ENCODE results near the gene EPS8L1.
"Not testable (repeated sequence)": the region's sequence is repeated elsewhere in the genome, so short reads cannot be mapped to it uniquely, and the experiment has no call there.

The EPS8L1 gene

GRCh38 chr19:55034751-55035150, 40.9 kb upstream of the EPS8L1 start:
- in situ Hi-C loops (cut with HindIII; ENCODE audit: low sequenced_read_pairs): no loop called here
- no peak for DNase-seq (ENCODE audit: low read depth, low spot score)
- no peak overlapping the region for H3K4me3 ChIP-seq (ENCODE audit: low read depth, low read length)
- TF ChIP-seq, protein P1, sequence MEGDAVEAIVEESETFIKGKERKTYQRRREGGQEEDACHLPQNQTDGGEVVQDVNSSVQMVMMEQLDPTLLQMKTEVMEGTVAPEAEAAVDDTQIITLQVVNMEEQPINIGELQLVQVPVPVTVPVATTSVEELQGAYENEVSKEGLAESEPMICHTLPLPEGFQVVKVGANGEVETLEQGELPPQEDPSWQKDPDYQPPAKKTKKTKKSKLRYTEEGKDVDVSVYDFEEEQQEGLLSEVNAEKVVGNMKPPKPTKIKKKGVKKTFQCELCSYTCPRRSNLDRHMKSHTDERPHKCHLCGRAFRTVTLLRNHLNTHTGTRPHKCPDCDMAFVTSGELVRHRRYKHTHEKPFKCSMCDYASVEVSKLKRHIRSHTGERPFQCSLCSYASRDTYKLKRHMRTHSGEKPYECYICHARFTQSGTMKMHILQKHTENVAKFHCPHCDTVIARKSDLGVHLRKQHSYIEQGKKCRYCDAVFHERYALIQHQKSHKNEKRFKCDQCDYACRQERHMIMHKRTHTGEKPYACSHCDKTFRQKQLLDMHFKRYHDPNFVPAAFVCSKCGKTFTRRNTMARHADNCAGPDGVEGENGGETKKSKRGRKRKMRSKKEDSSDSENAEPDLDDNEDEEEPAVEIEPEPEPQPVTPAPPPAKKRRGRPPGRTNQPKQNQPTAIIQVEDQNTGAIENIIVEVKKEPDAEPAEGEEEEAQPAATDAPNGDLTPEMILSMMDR (IDR thresholded peaks at IDR 0.05; ENCODE audit: low read depth, low read length): no peak

GRCh38 chr19:55036058-55036457, 39.6 kb upstream of the EPS8L1 start:
- TF ChIP-seq, protein P1 (IDR thresholded peaks at IDR 0.05; ENCODE audit: low read depth, low read length): no peak
- no peak for DNase-seq (ENCODE audit: low read depth, low spot score)
- in situ Hi-C loops (cut with HindIII; ENCODE audit: low sequenced_read_pairs): no loop called here
- no peak overlapping the region for H3K4me3 ChIP-seq (ENCODE audit: low read depth, low read length)

DNA sequence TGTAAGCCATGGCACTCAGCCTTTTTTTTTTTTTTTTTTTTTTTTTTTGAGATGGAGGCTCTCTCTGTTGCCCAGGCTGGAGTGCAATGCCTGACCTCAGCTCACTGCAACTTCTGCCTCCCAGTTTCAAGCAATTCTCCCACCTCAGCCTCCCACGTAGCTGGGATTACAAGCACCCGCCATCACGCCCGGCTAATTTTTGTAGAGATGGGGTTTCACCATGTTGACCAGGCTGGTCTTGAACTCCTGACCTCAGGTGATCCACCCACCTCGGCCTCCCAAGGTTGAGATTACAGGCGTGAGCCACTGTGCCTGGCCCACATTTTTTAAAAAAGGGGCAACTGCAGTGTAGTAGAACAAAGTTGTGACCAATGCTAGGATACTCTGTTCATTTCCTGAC, 38.1 kb upstream of the EPS8L1 start:
- in situ Hi-C loops (cut with HindIII; ENCODE audit: low sequenced_read_pairs); H3K4me3 ChIP-seq (ENCODE audit: low read depth, low read length); DNase-seq (ENCODE audit: low read depth, low spot score): not testable (repeated sequence)

DNA sequence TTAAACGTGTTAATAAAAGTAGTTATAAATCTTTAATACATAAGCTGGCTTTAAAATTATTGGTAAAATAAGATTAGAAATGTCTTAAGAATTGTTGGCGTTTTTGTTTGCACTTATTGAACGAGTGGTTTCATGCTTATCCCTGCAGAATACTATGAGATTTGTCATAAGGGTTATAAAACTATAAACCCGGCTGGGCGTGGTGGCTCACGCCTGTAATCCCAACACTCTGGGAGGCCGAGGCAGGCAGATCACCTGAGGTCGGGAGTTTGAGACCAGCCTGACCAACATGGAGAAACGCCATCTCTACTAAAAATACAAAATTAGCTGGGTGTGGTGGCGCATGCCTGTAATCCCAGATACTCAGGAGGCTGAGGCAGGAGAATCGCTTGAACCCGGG, 35.0 kb upstream of the EPS8L1 start:
- H3K4me3 ChIP-seq (ENCODE audit: low read depth, low read length); DNase-seq (ENCODE audit: low read depth, low spot score); in situ Hi-C loops (cut with HindIII; ENCODE audit: low sequenced_read_pairs): not testable (repeated sequence)

DNA sequence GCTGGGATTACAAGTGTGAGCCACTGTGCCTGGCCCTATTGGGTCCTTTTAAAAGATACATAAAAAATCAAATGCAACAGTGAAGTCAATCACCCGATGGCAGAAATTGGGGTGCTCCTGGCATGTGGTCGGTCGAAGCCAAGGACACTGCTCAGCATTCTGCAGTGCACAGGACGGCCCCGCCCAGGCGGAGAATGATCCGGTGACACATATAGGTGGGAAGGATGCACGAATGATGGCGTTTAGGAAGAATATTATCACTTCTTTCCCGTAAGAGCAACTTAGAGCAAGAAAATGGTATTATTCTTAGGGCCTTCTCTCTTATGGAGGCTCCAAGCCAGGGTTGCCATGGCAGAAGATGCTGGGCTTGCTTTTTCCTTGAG, 34.4 kb upstream of the EPS8L1 start:
- no peak for DNase-seq (ENCODE audit: low read depth, low spot score)
- in situ Hi-C loops (cut with HindIII; ENCODE audit: low sequenced_read_pairs): no loop called here
- no peak overlapping the region for H3K4me3 ChIP-seq (ENCODE audit: low read depth, low read length)
- TF ChIP-seq, protein P1 (IDR thresholded peaks at IDR 0.05; ENCODE audit: low read depth, low read length): no peak

DNA sequence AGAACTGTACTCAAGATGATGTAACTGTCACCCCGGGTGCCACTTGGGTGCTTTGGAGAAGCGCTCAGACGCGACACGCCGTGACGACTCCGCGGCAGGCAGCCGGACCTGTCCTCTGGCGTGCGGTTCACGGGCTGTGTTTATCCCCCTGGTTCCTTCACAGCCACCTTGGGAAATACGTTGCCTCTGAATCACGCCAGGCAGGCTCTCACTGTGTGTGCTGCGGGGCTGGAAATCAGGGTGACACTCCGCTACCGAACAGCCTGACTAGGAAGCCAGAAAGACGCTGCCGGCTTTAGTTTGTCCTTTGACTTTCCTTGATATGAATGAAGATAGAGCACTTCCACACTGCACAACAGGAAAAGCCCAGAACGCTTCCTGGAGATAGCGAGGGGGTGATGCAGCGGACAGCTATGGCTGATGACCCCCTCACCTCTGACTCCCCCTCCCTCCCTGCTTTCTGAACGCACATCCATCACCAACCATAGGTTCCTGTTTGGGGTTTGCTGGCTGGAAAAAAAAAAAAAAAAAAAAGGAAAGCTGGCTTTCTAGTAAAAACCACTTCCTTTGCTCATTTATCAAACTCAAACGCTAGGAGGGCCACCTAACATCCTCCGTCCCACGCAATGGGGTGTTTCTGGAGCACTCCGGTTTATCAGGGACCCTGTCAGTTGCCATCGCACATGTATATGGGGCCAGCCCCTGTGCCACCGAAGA, 33.9 kb upstream of the EPS8L1 start:
- DNase-seq (ENCODE audit: low read depth, low spot score): no peak
- no peak overlapping the region for H3K4me3 ChIP-seq (ENCODE audit: low read depth, low read length)
- TF ChIP-seq, protein P1 (IDR thresholded peaks at IDR 0.05; ENCODE audit: low read depth, low read length): no peak
- in situ Hi-C loops (cut with HindIII; ENCODE audit: low sequenced_read_pairs): no loop called here

DNA sequence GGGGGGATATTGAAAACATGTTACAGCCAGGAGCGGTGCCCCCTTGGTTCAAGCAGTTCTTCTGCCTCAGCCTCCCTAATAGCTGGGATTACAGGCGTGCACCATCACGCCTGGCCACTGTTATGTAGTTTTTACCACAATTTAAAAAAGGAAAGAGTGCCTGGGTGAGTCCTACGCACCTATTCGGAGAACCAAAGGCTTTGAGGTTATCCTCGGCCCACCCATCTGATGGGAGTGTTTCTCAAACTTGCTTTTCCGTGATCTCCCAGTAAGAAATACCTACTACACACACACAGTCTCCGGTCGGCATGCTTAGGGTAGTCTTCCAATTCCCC, 33.4 kb upstream of the EPS8L1 start:
- TF ChIP-seq, protein P1 (IDR thresholded peaks at IDR 0.05; ENCODE audit: low read depth, low read length): no peak
- in situ Hi-C loops (cut with HindIII; ENCODE audit: low sequenced_read_pairs): no loop called here
- no peak overlapping the region for H3K4me3 ChIP-seq (ENCODE audit: low read depth, low read length)
- DNase-seq (ENCODE audit: low read depth, low spot score): no peak

DNA sequence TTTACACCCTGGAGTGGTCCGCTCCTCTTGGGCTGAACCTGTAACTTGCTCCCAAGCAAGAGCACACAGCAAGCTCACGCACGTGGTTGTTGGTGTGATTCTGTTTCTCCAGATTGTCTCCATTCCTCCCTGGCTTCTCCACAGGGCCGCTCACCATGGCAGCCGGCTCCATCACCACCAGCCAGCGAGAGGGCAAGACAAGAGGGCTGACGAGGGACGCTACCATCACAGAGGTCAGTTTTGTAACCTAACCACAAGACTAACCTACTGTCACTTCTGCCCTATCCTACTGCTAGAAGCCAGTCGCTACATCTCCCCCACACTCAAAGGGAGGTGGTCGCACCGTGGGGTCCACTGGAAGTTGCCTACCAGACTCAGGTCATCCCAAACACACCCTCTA, 33.0 kb upstream of the EPS8L1 start:
- TF ChIP-seq, protein P1 (IDR thresholded peaks at IDR 0.05; ENCODE audit: low read depth, low read length): no peak
- in situ Hi-C loops (cut with HindIII; ENCODE audit: low sequenced_read_pairs): no loop called here
- DNase-seq (ENCODE audit: low read depth, low spot score): no peak
- no peak overlapping the region for H3K4me3 ChIP-seq (ENCODE audit: low read depth, low read length)
